HepG2 (cell line): Measurements from ENCODE around the gene ACTR3. TPM values are rescaled to one million over a fixed set of nuclear protein-coding genes. Genes with fewer than 3 reads are reported as not detected.
A peak's percentile ranks its signal among the peaks of the same experiment; 100 is the strongest.

ENCODE experiments used
- ATAD3A ChIP-seq: sonication (generic); formaldehyde crosslinking; IDR thresholded peaks from 2 replicates; pipeline ENCODE4 v1.4.0; 2020; ENCODE audit warnings: missing genetic modification reagents
- IRX3 ChIP-seq: sonication (generic); formaldehyde crosslinking; IDR thresholded peaks from 2 replicates; pipeline ENCODE4 v1.8.1; 2023; ENCODE audit warnings: mild to moderate bottlenecking, low read depth, missing genetic modification reagents, borderline replicate concordance
- KAT8 ChIP-seq: IDR thresholded peaks from 2 replicates; pipeline ENCODE4 v1.6.1; 2016; ENCODE audit warnings: missing genetic modification reagents, missing compliant biosample characterization
- MAF1 ChIP-seq: sonication (generic); formaldehyde crosslinking; IDR thresholded peaks from 2 replicates; pipeline ENCODE4 v1.5.0; 2020; ENCODE audit warnings: missing genetic modification reagents, borderline replicate concordance
- MZF1 ChIP-seq: sonication (generic); formaldehyde crosslinking; IDR thresholded peaks from 2 replicates; pipeline ENCODE4 v1.8.1; 2023; ENCODE audit warnings: mild to moderate bottlenecking, missing genetic modification reagents, borderline replicate concordance
- NR2C2 ChIP-seq: sonication (generic); formaldehyde crosslinking; IDR thresholded peaks from 2 replicates; pipeline ENCODE4 v1.4.0; 2020; ENCODE audit warnings: missing genetic modification reagents, mild to moderate bottlenecking, moderate library complexity, borderline replicate concordance
- ONECUT2 ChIP-seq: sonication (generic); formaldehyde crosslinking; IDR thresholded peaks from 2 replicates; pipeline ENCODE4 v1.4.0; 2020; ENCODE audit warnings: missing genetic modification reagents
- PLRG1 ChIP-seq: fragments of 450-650 bp; conservative IDR thresholded peaks from 2 replicates; pipeline ENCODE4 v1.6.1; 2016
- SP4 ChIP-seq: sonication (generic); formaldehyde crosslinking; IDR thresholded peaks from 2 replicates; pipeline ENCODE4 v1.8.1; 2023; ENCODE audit warnings: mild to moderate bottlenecking, missing genetic modification reagents
- TGIF2 ChIP-seq: IDR thresholded peaks from 2 replicates; pipeline ENCODE4 v1.6.1; 2016; ENCODE audit warnings: control low read depth, missing compliant biosample characterization
- YEATS4 ChIP-seq: sonication (generic); formaldehyde crosslinking; IDR thresholded peaks from 2 replicates; pipeline ENCODE4 v1.4.0; 2020; ENCODE audit warnings: missing genetic modification reagents, borderline replicate concordance
- ZFP36L1 ChIP-seq: sonication (generic); formaldehyde crosslinking; IDR thresholded peaks from 2 replicates; pipeline ENCODE4 v1.8.0; 2022; ENCODE audit warnings: mild to moderate bottlenecking, missing genetic modification reagents, moderate library complexity
- ZMYM3 ChIP-seq: sonication (generic); formaldehyde crosslinking; IDR thresholded peaks from 2 replicates; pipeline ENCODE4 v1.5.1; 2020; ENCODE audit warnings: mild to moderate bottlenecking, missing genetic modification reagents
- ZNF317 ChIP-seq: sonication (generic); formaldehyde crosslinking; IDR thresholded peaks from 2 replicates; pipeline ENCODE4 v1.5.0; 2020; ENCODE audit warnings: mild to moderate bottlenecking, missing genetic modification reagents
- ZNF350 ChIP-seq: sonication (generic); formaldehyde crosslinking; IDR thresholded peaks from 2 replicates; pipeline ENCODE4 v1.4.0; 2020; ENCODE audit warnings: mild to moderate bottlenecking, low read depth, missing genetic modification reagents, borderline replicate concordance
- ZNF546 ChIP-seq: sonication (generic); formaldehyde crosslinking; conservative IDR thresholded peaks from 2 replicates; pipeline ENCODE4 v1.8.1; 2023; ENCODE audit warnings: mild to moderate bottlenecking, missing genetic modification reagents
- ZNF556 ChIP-seq: sonication (generic); formaldehyde crosslinking; IDR thresholded peaks from 2 replicates; pipeline ENCODE4 v1.4.0; 2020; ENCODE audit warnings: mild to moderate bottlenecking, missing genetic modification reagents, borderline replicate concordance
- ZNF563 ChIP-seq: sonication (generic); formaldehyde crosslinking; IDR thresholded peaks from 2 replicates; pipeline ENCODE4 v1.8.0; 2022; ENCODE audit warnings: mild to moderate bottlenecking, moderate library complexity, missing genetic modification reagents
- ZNF614 ChIP-seq: IDR thresholded peaks from 2 replicates; pipeline ENCODE4 v1.6.1; 2018; ENCODE audit warnings: missing biosample characterization, missing genetic modification reagents, inconsistent platforms, borderline replicate concordance
- ZNF724P ChIP-seq: sonication (generic); formaldehyde crosslinking; IDR thresholded peaks from 2 replicates; pipeline ENCODE4 v1.8.0; 2022; ENCODE audit warnings: missing genetic modification reagents, borderline replicate concordance
- ZNF790 ChIP-seq: sonication (generic); formaldehyde crosslinking; IDR thresholded peaks from 2 replicates; pipeline ENCODE4 v1.8.0; 2022; ENCODE audit warnings: missing genetic modification reagents, mild to moderate bottlenecking, borderline replicate concordance
- polyA plus RNA-seq, 8 experiments: library from polyadenylated mRNA; depleted of rRNA in 3 of 8; stranded (reverse) in 7 of 8; unstranded in 1 of 8; fragments of >200 nt; fragmentation: Illumina TruSeq in 4 of 8; extraction: Trizol in 4 of 8; gene quantifications; 2 replicates each; pipeline versions ENCODE4 v1.2.1 to v1.2.3, GENCODE V29; 2011 to 2016; ENCODE audit warnings: low read depth in 4 of 8, missing spikeins in 1 of 8, mixed read lengths in 1 of 8; ENCODE audit not compliant: insufficient read depth in 1 of 8
- total RNA-seq, 5 experiments: library from RNA; depleted of rRNA; stranded (reverse); fragments of >200 nt; fragmentation: Illumina TruSeq; extraction: Trizol; gene quantifications; 2 replicates each; pipeline ENCODE4 v1.2.3, GENCODE V29; 2016; ENCODE audit warnings: low read depth in 1 of 5
- TF ChIP-seq, protein P1 (sequence below): sonication (generic); formaldehyde crosslinking; IDR thresholded peaks from 2 replicates; pipeline ENCODE4 v1.5.0; 2020; ENCODE audit warnings: mild to moderate bottlenecking, missing genetic modification reagents, borderline replicate concordance
- TF ChIP-seq, protein P2 (sequence below): sonication (generic); formaldehyde crosslinking; IDR thresholded peaks from 2 replicates; pipeline ENCODE4 v1.4.0; 2020; ENCODE audit warnings: mild to moderate bottlenecking, missing genetic modification reagents

Gene ACTR3
- total and polyA plus RNA-seq, 2 of the 13 experiments (the other 11 are each of a cell fraction or from before 2014, with no cell fraction given): 123 to 225 TPM

DNA sequence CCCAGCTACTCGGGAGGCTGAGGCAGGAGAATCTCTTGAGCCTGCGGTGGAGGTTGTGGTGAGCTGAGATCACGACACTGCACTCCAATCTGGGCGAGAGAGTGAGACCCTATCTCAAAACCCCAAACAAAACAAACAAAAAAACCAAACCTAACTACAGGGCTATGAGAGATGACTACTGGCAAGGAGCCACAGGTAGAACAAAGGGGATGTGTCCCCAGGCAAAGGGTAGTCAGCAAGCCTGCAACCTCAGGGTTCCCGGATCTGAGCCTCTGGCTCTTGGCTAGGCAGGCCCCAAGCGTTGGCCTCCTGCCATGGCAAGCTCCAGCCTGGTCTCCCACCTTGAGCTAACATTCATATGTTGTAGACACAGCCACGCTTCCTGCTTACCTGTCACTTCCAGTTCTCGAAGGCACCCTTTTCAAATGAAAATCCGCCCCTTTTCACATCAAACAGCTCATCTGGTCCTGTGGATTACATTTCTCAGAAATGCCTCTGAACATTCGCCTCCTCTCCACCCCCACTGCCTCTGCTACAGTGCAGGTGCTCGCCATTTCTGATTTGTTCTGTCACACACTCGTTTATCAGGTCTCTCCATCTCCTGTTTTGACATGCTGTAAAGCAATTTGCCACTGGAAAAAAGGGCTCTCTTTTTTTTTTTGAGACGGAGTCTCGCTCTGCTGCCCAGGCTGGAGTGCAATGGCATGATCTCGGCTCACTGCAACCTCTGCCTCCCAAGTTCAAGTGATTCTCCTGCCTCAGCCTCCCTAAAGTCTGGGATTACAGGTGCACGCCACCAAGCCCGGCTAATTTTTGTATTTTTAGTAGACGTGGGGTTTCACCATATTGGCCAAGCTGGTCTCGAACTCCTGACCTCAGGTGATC is 13.1 kb upstream of the ACTR3 start (continued):
- TF ChIP-seq, protein P1, sequence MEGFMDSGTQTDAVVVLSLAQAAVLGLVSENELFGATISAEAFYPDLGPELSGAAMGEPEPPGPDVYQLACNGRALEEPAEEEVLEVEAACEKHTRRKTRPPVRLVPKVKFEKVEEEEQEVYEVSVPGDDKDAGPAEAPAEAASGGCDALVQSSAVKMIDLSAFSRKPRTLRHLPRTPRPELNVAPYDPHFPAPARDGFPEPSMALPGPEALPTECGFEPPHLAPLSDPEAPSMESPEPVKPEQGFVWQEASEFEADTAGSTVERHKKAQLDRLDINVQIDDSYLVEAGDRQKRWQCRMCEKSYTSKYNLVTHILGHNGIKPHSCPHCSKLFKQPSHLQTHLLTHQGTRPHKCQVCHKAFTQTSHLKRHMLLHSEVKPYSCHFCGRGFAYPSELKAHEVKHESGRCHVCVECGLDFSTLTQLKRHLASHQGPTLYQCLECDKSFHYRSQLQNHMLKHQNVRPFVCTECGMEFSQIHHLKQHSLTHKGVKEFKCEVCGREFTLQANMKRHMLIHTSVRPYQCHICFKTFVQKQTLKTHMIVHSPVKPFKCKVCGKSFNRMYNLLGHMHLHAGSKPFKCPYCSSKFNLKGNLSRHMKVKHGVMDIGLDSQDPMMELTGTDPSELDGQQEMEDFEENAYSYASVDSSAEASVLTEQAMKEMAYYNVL (CRISPR knock-in tag): 0 out of 2 replicates have a peak, but pooled peaks have one; percentile 22
- TF ChIP-seq ZMYM3 (CRISPR knock-in tag): peak; percentile 67; the same call in 1 of the 2 replicates
- TF ChIP-seq ZNF563: no peak; the same call in 1 of the 2 replicates
- no peak for TF ChIP-seq ATAD3A (CRISPR knock-in tag)
- 0 out of 2 replicates have a peak, but pooled peaks have one; percentile 28 for TF ChIP-seq SP4 (CRISPR knock-in tag)
- TF ChIP-seq ZNF546: no peak; the same call in 1 of the 2 replicates
- peak; percentile 79 for TF ChIP-seq KAT8
- peak; percentile 53; the same call in 1 of the 2 replicates for TF ChIP-seq MAF1
- TF ChIP-seq ZNF614: 0 out of 2 replicates have a peak, but pooled peaks have one; percentile 28
- TF ChIP-seq ZNF317 (CRISPR knock-in tag): peak; percentile 51; the same call in 1 of the 2 replicates
- TF ChIP-seq ZNF350 (CRISPR knock-in tag): peak; percentile 90
- no peak for TF ChIP-seq ONECUT2
- peak; percentile 89 for TF ChIP-seq TGIF2
- no peak; the same call in 1 of the 2 replicates for TF ChIP-seq ZNF724P (CRISPR knock-in tag)
- TF ChIP-seq, protein P2, sequence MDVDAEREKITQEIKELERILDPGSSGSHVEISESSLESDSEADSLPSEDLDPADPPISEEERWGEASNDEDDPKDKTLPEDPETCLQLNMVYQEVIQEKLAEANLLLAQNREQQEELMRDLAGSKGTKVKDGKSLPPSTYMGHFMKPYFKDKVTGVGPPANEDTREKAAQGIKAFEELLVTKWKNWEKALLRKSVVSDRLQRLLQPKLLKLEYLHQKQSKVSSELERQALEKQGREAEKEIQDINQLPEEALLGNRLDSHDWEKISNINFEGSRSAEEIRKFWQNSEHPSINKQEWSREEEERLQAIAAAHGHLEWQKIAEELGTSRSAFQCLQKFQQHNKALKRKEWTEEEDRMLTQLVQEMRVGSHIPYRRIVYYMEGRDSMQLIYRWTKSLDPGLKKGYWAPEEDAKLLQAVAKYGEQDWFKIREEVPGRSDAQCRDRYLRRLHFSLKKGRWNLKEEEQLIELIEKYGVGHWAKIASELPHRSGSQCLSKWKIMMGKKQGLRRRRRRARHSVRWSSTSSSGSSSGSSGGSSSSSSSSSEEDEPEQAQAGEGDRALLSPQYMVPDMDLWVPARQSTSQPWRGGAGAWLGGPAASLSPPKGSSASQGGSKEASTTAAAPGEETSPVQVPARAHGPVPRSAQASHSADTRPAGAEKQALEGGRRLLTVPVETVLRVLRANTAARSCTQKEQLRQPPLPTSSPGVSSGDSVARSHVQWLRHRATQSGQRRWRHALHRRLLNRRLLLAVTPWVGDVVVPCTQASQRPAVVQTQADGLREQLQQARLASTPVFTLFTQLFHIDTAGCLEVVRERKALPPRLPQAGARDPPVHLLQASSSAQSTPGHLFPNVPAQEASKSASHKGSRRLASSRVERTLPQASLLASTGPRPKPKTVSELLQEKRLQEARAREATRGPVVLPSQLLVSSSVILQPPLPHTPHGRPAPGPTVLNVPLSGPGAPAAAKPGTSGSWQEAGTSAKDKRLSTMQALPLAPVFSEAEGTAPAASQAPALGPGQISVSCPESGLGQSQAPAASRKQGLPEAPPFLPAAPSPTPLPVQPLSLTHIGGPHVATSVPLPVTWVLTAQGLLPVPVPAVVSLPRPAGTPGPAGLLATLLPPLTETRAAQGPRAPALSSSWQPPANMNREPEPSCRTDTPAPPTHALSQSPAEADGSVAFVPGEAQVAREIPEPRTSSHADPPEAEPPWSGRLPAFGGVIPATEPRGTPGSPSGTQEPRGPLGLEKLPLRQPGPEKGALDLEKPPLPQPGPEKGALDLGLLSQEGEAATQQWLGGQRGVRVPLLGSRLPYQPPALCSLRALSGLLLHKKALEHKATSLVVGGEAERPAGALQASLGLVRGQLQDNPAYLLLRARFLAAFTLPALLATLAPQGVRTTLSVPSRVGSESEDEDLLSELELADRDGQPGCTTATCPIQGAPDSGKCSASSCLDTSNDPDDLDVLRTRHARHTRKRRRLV: peak; percentile 75; the same call in 1 of the 2 replicates
- peak; percentile 23; the same call in 1 of the 2 replicates for TF ChIP-seq ZNF556 (CRISPR knock-in tag)
- no peak for TF ChIP-seq IRX3 (CRISPR knock-in tag)
- no peak for TF ChIP-seq ZNF790 (CRISPR knock-in tag)
- no peak; the same call in 1 of the 2 replicates for TF ChIP-seq NR2C2 (CRISPR knock-in tag)
- peak; percentile 49; the same call in 1 of the 2 replicates for TF ChIP-seq YEATS4 (CRISPR knock-in tag)
- no peak for TF ChIP-seq MZF1
- TF ChIP-seq ZFP36L1 (CRISPR knock-in tag): peak; percentile 69; the same call in 1 of the 2 replicates
- TF ChIP-seq PLRG1: no peak
